ENCODE results near the gene EMX2. TPM values are rescaled to one million over a fixed set of nuclear protein-coding genes. Genes with fewer than 3 reads are reported as not detected.

EMX2 gene
- total RNA-seq, 4 donors from 2014 or later, result 1.0 TPM; not detected in 3

GRCh38 chr10:117549100-117549585, 6.6 kb downstream of the EMX2 start:
- DNase-seq, result no peak
- 25 to 27% methylated on average over 6 of the region's 6 CpGs for WGBS, 2 donors
- H3K27ac ChIP-seq, result no peak overlapping the region
- TF ChIP-seq POLR2A (IDR thresholded peaks at IDR 0.05), result no peak
- no peak for TF ChIP-seq CTCF (IDR thresholded peaks at IDR 0.05)
- no peak overlapping the region for H3K4me3 ChIP-seq (replicated peaks in 1 of 3)
- peaks cover 42% of the 10 kb centered on the region for H3K27me3 ChIP-seq
- H3K4me1 ChIP-seq, result peaks cover 15 to 24% of the 10 kb centered on the region in 2 donors
- H3K36me3 ChIP-seq, result no peaks in the 10 kb centered on the region
- H3K9me3 ChIP-seq, result no peaks in the 10 kb centered on the region
- intact Hi-C loops (cut with DNase I), result no loop called here

- Histone ChIP-seq H3K36me3 (no peaks in the 10 kb centered on the region), H3K4me3 (replicated peaks in 1 of 3) (no peak overlapping the region), H3K27me3 (peaks cover 35% of the 10 kb centered on the region), H3K4me1 (peaks cover 6 to 15% of the 10 kb centered on the region in 2 donors), H3K9me3 (no peaks in the 10 kb centered on the region), H3K27ac (no peak overlapping the region)
- intact Hi-C loops (cut with DNase I), result no loop called here
- 20 to 23% methylated on average over 6 of the region's 6 CpGs for WGBS, 2 donors
- DNase-seq, result no peak
- no peak for TF ChIP-seq CTCF (IDR thresholded peaks at IDR 0.05)
- TF ChIP-seq POLR2A (IDR thresholded peaks at IDR 0.05), result no peak
Measured at GRCh38 chr10:117550076-117550475, 7.5 kb downstream of the EMX2 start.

- H3K36me3 ChIP-seq, result no peaks in the 10 kb centered on the region
- TF ChIP-seq POLR2A (IDR thresholded peaks at IDR 0.05), result no peak
- no peak for TF ChIP-seq CTCF (IDR thresholded peaks at IDR 0.05)
- no peak overlapping the region for H3K27ac ChIP-seq
- WGBS, 2 donors, result 4 to 14% methylated on average over 22 of the region's 22 CpGs
- intact Hi-C loops (cut with DNase I), result no loop called here
- peaks cover 0 to 8% of the 10 kb centered on the region in 2 donors for H3K4me1 ChIP-seq
- H3K9me3 ChIP-seq, result no peaks in the 10 kb centered on the region
- H3K4me3 ChIP-seq (replicated peaks in 1 of 3), result no peak overlapping the region
- peaks cover 28% of the 10 kb centered on the region for H3K27me3 ChIP-seq
- DNase-seq, result no peak
Measured at GRCh38 chr10:117550599-117551329, 8.2 kb downstream of the EMX2 start.

- 10% methylated on average over 30 to 34 of the region's 45 CpGs for WGBS, 2 donors
- no peaks in the 10 kb centered on the region for H3K9me3 ChIP-seq
- no peak for DNase-seq
- H3K4me3 ChIP-seq (replicated peaks in 1 of 3), result no peak overlapping the region
- peaks cover 24% of the 10 kb centered on the region for H3K27me3 ChIP-seq
- TF ChIP-seq POLR2A (IDR thresholded peaks at IDR 0.05) (no peak), CTCF (IDR thresholded peaks at IDR 0.05) (no peak)
- H3K4me1 ChIP-seq, result peaks cover 0 to under 1% of the 10 kb centered on the region in 2 donors
- intact Hi-C loops (cut with DNase I), result no loop called here
- H3K36me3 ChIP-seq, result no peaks in the 10 kb centered on the region
- H3K27ac ChIP-seq, result no peak overlapping the region
Measured at GRCh38 chr10:117551330-117552155, 9.0 kb downstream of the EMX2 start.
